ENCODE results near the gene CD72. TPM values are rescaled to one million over a fixed set of nuclear protein-coding genes. Genes with fewer than 3 reads are reported as not detected.

CD72 gene
- total RNA-seq, 6 experiments from 2014 or later, result 0.37 to 0.87 (median 0.49) TPM

- DNase-seq, result no peak
- Mint-ChIP-seq H3K27me3 (ENCODE audit: insufficient read depth) (peaks cover 23% of the 10 kb centered on the region), H3K4me3 (no peak overlapping the region), H3K4me1 (ENCODE audit: low read depth) (no peaks in the 10 kb centered on the region), H3K27ac (no peak overlapping the region), H3K36me3 (ENCODE audit: low read depth) (no peaks in the 10 kb centered on the region; the same call in 1 of the 2 replicates), H3K9me3 (no peaks in the 10 kb centered on the region)
- no peak for TF ChIP-seq CTCF (IDR thresholded peaks at IDR 0.05)
Observed at GRCh38 chr9:35619800-35620158, 1.6 kb upstream of the CD72 start.

- H3K4me3 Mint-ChIP-seq, result no peak overlapping the region
- no peak for DNase-seq
- H3K27me3 Mint-ChIP-seq (ENCODE audit: insufficient read depth), result peaks cover 29% of the 10 kb centered on the region
- no peaks in the 10 kb centered on the region; the same call in 1 of the 2 replicates for H3K36me3 Mint-ChIP-seq (ENCODE audit: low read depth)
- no peak for TF ChIP-seq CTCF (IDR thresholded peaks at IDR 0.05)
- H3K27ac Mint-ChIP-seq, result no peak overlapping the region
- H3K4me1 Mint-ChIP-seq (ENCODE audit: low read depth), result no peaks in the 10 kb centered on the region
- H3K9me3 Mint-ChIP-seq, result no peaks in the 10 kb centered on the region
Observed at GRCh38 chr9:35618854-35619799, 914 bp upstream of the CD72 start.

GRCh38 chr9:35617548-35617947 is 665 bp downstream of the CD72 start:
- TF ChIP-seq CTCF (IDR thresholded peaks at IDR 0.05), result no peak
- peaks cover 33% of the 10 kb centered on the region for H3K27me3 Mint-ChIP-seq (ENCODE audit: insufficient read depth)

GRCh38 chr9:35616681-35617459 is 1.3 kb downstream of the CD72 start:
- Mint-ChIP-seq H3K27ac (no peak overlapping the region), H3K36me3 (ENCODE audit: low read depth) (no peaks in the 10 kb centered on the region; the same call in 1 of the 2 replicates), H3K27me3 (ENCODE audit: insufficient read depth) (peaks cover 34% of the 10 kb centered on the region), H3K9me3 (no peaks in the 10 kb centered on the region), H3K4me3 (peak overlapping the region; percentile 46), H3K4me1 (ENCODE audit: low read depth) (no peaks in the 10 kb centered on the region)
- TF ChIP-seq CTCF (IDR thresholded peaks at IDR 0.05), result no peak
- DNase-seq, result no peak

More at GRCh38 chr9:35617548-35617947, 665 bp downstream of the CD72 start:
- Mint-ChIP-seq H3K36me3 (ENCODE audit: low read depth) (no peaks in the 10 kb centered on the region; the same call in 1 of the 2 replicates), H3K27ac (no peak overlapping the region), H3K9me3 (no peaks in the 10 kb centered on the region), H3K4me1 (ENCODE audit: low read depth) (no peaks in the 10 kb centered on the region), H3K4me3 (peak overlapping the region; percentile 46; the same call in 1 of the 2 replicates)
- DNase-seq, result no peak

- TF ChIP-seq CTCF (IDR thresholded peaks at IDR 0.05), result no peak
- Mint-ChIP-seq H3K27ac (no peak overlapping the region), H3K4me3 (no peak overlapping the region), H3K27me3 (ENCODE audit: insufficient read depth) (peaks cover 34% of the 10 kb centered on the region), H3K4me1 (ENCODE audit: low read depth) (no peaks in the 10 kb centered on the region), H3K9me3 (no peaks in the 10 kb centered on the region), H3K36me3 (ENCODE audit: low read depth) (no peaks in the 10 kb centered on the region; the same call in 1 of the 2 replicates)
- no peak for DNase-seq
Observed at GRCh38 chr9:35615981-35616680, 2.1 kb downstream of the CD72 start.
